Keratinocyte (primary cell): Measurements from ENCODE around the gene TTLL5. TPM values are rescaled to one million over a fixed set of nuclear protein-coding genes. Genes with fewer than 3 reads are reported as not detected.

Experiments
- DNase-seq: peaks from one replicate; pipeline ENCODE4 v3.0.0-alpha.2; 2011; ENCODE audit warnings: low read depth, missing footprints, low spot score
- FAIRE-seq: peaks from 2 replicates; lab custom pipeline; 2011; peaks lifted over from hg19 to GRCh38; lab: Jason Lieb, UNC
- H2AFZ ChIP-seq: 2 replicates; pipeline ENCODE4 v1.6.0; 2012; ENCODE audit warnings: low read length, control low read depth, inconsistent platforms; ENCODE audit not compliant: control insufficient read depth
- H3K27ac ChIP-seq: 2 replicates; pipeline ENCODE4 v1.5.1; 2011; ENCODE audit warnings: low read length; ENCODE audit not compliant: control insufficient read depth, insufficient read depth
- H3K27me3 ChIP-seq: 3 replicates; pipeline ENCODE4 v1.6.0; 2011; ENCODE audit warnings: low read length; ENCODE audit not compliant: control insufficient read depth, insufficient read depth; ENCODE audit errors: extremely low read depth
- H3K36me3 ChIP-seq, 2 experiments: 2 replicates in 1 of 2; 3 replicates in 1 of 2; pipeline ENCODE4 v1.5.1; 2011; ENCODE audit warnings: low read length in 2 of 2, mild to moderate bottlenecking in 1 of 2; ENCODE audit not compliant: control insufficient read depth in 2 of 2, insufficient read depth in 2 of 2; ENCODE audit errors: extremely low read depth in 1 of 2
- H3K4me1 ChIP-seq: 3 replicates; pipeline ENCODE4 v1.5.1; 2011; ENCODE audit warnings: low read length; ENCODE audit not compliant: control insufficient read depth, insufficient read depth; ENCODE audit errors: extremely low read depth
- H3K4me2 ChIP-seq: 3 replicates; pipeline ENCODE4 v1.6.0; 2011; ENCODE audit warnings: low read depth, low read length; ENCODE audit not compliant: control insufficient read depth, insufficient read depth; ENCODE audit errors: extremely low read depth
- H3K4me3 ChIP-seq, 3 experiments: fragments of 200-600 bp in 1 of 3; sonication (generic) in 1 of 3; 2 replicates in 2 of 3; 3 replicates in 1 of 3; pipeline ENCODE4 v1.5.1; 2011 to 2016; ENCODE audit warnings: low read length in 3 of 3, mild to moderate bottlenecking in 3 of 3, control low read depth in 2 of 3, inconsistent platforms in 1 of 3, low read depth in 1 of 3, mixed read lengths in 1 of 3, mixed run types in 1 of 3, moderate library complexity in 1 of 3; ENCODE audit not compliant: control insufficient read depth in 2 of 3, insufficient read depth in 2 of 3; ENCODE audit errors: extremely low read depth in 1 of 3
- H3K79me2 ChIP-seq: 2 replicates; pipeline ENCODE4 v1.6.0; 2012; ENCODE audit warnings: low read length; ENCODE audit not compliant: control insufficient read depth, insufficient read depth
- H3K9ac ChIP-seq: 3 replicates; pipeline ENCODE4 v1.6.0; 2011; ENCODE audit warnings: low read length; ENCODE audit not compliant: control insufficient read depth, insufficient read depth; ENCODE audit errors: extremely low read depth
- H3K9me1 ChIP-seq: 3 replicates; pipeline ENCODE4 v1.6.0; 2011; ENCODE audit warnings: low read length; ENCODE audit not compliant: control insufficient read depth, insufficient read depth; ENCODE audit errors: extremely low read depth
- H3K9me3 ChIP-seq: 2 replicates; pipeline ENCODE4 v1.5.1; 2012; ENCODE audit warnings: low read depth, low read length; ENCODE audit not compliant: control insufficient read depth
- H4K20me1 ChIP-seq: 3 replicates; pipeline ENCODE4 v1.6.0; 2011; ENCODE audit warnings: low read length; ENCODE audit not compliant: control insufficient read depth, insufficient read depth; ENCODE audit errors: extremely low read depth
- EZH2 ChIP-seq: IDR thresholded peaks from one replicate; pipeline ENCODE4 v1.6.1; 2012; ENCODE audit warnings: inconsistent platforms, mild to moderate bottlenecking, low read length, moderate library complexity
- dilution Hi-C: fragments of 300-500 bp; cut with MboI; formaldehyde crosslinking; loops from one replicate; pipeline ENCODE4 v1.7.0; 2020; ENCODE audit warnings: low sequenced_read_pairs; ENCODE audit not compliant: extremely low pct_ligation_motif_present
- polyA plus RNA-seq, 5 experiments: library from polyadenylated mRNA; depleted of rRNA in 3 of 5; stranded (reverse) in 3 of 5; stranded (forward) in 1 of 5; unstranded in 1 of 5; fragments of >200 nt; gene quantifications; 1 replicate in 1 of 5; 2 replicates in 3 of 5; 3 replicates in 1 of 5; pipeline versions ENCODE4 v1.2.1 to v1.2.3, GENCODE V29; 2011 to 2012; ENCODE audit warnings: missing spikeins in 2 of 5, low read depth in 1 of 5, low replicate concordance in 1 of 5
- TF ChIP-seq, protein P1 (sequence below), 3 experiments: IDR thresholded peaks in 1 of 3; conservative IDR thresholded peaks in 1 of 3; optimal IDR thresholded peaks in 1 of 3; 2 replicates in 2 of 3; 3 replicates in 1 of 3; pipeline versions ENCODE3 to v1.5.1; 2011; ENCODE audit warnings: low read length in 3 of 3, mild to moderate bottlenecking in 3 of 3, moderate library complexity in 2 of 3, control low read depth in 1 of 3, inconsistent platforms in 1 of 3; ENCODE audit not compliant: insufficient read depth in 2 of 3; ENCODE audit errors: extremely low read depth in 1 of 3

TTLL5 gene
- polyA plus RNA-seq, 1 donor (not counting 4 experiments of a cell fraction or from before 2014, with no cell fraction given) = 20.7 TPM

DNA sequence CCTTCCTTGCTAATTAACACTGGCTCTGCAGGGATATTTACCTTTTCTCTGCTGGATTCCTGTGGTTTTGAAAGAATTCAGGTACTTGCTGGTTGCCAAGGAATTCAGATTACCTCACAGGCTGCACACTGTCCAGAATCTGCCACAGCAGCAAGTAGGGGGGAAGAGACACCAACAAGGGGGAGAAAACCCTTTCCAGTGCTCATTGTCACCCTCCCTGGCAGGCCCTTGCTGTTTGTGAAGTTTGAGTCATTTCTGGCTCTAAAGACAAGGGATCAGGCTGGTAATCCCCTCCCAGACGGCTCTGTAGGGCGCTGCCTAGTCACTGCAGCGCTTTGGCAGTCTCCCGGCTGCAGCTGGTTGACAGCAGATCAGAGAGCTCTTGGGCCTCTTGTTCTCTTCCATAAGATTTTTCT is 50.8 kb downstream of the TTLL5 start:
- dilution Hi-C loops = no loop called here
- no peaks in the 10 kb centered on the region for H3K27me3 ChIP-seq
- H3K4me1 ChIP-seq = peaks cover 15% of the 10 kb centered on the region
- H3K9me3 ChIP-seq = no peaks in the 10 kb centered on the region
- H4K20me1 ChIP-seq = no peaks in the 10 kb centered on the region
- H2AFZ ChIP-seq = no peak overlapping the region
- peak overlapping the region in 2 of 3 experiments; percentile 0 to 16 for H3K4me3 ChIP-seq
- DNase-seq (peak; percentile 71), FAIRE-seq (peak; percentile 97)
- H3K27ac ChIP-seq = peak overlapping the region; percentile 19
- peak overlapping the region; percentile 68 for H3K4me2 ChIP-seq
- peaks cover 4% of the 10 kb centered on the region for H3K9me1 ChIP-seq
- H3K36me3 ChIP-seq = peaks cover 0 to 1% of the 10 kb centered on the region in 2 experiments
- H3K9ac ChIP-seq = peak overlapping the region; percentile 2
- TF ChIP-seq, protein P1, sequence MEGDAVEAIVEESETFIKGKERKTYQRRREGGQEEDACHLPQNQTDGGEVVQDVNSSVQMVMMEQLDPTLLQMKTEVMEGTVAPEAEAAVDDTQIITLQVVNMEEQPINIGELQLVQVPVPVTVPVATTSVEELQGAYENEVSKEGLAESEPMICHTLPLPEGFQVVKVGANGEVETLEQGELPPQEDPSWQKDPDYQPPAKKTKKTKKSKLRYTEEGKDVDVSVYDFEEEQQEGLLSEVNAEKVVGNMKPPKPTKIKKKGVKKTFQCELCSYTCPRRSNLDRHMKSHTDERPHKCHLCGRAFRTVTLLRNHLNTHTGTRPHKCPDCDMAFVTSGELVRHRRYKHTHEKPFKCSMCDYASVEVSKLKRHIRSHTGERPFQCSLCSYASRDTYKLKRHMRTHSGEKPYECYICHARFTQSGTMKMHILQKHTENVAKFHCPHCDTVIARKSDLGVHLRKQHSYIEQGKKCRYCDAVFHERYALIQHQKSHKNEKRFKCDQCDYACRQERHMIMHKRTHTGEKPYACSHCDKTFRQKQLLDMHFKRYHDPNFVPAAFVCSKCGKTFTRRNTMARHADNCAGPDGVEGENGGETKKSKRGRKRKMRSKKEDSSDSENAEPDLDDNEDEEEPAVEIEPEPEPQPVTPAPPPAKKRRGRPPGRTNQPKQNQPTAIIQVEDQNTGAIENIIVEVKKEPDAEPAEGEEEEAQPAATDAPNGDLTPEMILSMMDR (optimal IDR thresholded peaks at IDR 0.05 in 1 of 3, IDR thresholded peaks at IDR 0.05 in 1 of 3, conservative IDR thresholded peaks at IDR 0.05 in 1 of 3; ENCODE audit: extremely low read depth in 1 of 3, insufficient read depth in 2 of 3, low read length in 3 of 3) = no peak
- no peak for TF ChIP-seq EZH2
- no peaks in the 10 kb centered on the region for H3K79me2 ChIP-seq

GRCh38 chr14:75714991-75715390 is 53.9 kb downstream of the TTLL5 start:
- no peak overlapping the region for H3K27ac ChIP-seq

More at GRCh38 chr14:75714991-75715390, 53.9 kb downstream of the TTLL5 start:
- Histone ChIP-seq H2AFZ (no peak overlapping the region), H3K4me1 (peaks cover 15% of the 10 kb centered on the region), H3K9me1 (peaks cover 4% of the 10 kb centered on the region), H3K9me3 (no peaks in the 10 kb centered on the region), H3K4me2 (no peak overlapping the region), H3K4me3 (no peak overlapping the region), H3K9ac (no peak overlapping the region), H3K27me3 (no peaks in the 10 kb centered on the region), H3K36me3 (peaks cover 0 to 5% of the 10 kb centered on the region in 2 experiments), H4K20me1 (no peaks in the 10 kb centered on the region), H3K79me2 (no peaks in the 10 kb centered on the region)
- no peak for DNase-seq
- TF ChIP-seq, protein P1 (optimal IDR thresholded peaks at IDR 0.05 in 1 of 3, IDR thresholded peaks at IDR 0.05 in 1 of 3, conservative IDR thresholded peaks at IDR 0.05 in 1 of 3; ENCODE audit: extremely low read depth in 1 of 3, insufficient read depth in 2 of 3, low read length in 3 of 3) = no peak
- TF ChIP-seq EZH2 = no peak
- dilution Hi-C loops = no loop called here
- no peak for FAIRE-seq
